ENCODE data around the gene TNRC6C. TPM values are rescaled to one million over a fixed set of nuclear protein-coding genes. Genes with fewer than 3 reads are reported as not detected.

Gene TNRC6C
- total and polyA plus RNA-seq, 10 donors, result 1.7 to 37.0 (median 18.3) TPM

GRCh38 chr17:78147315-78147998 is 189.0 kb downstream of the TNRC6C start:
- H3K27me3 ChIP-seq (replicated peaks in 1 of 7), result no peaks in the 10 kb centered on the region
- 30 to 64% (median 42%) methylated on average over 6 to 8 of the region's 8 CpGs for WGBS, 5 donors
- H3K4me1 ChIP-seq, result peaks cover 31 to 94% (median 70%) of the 10 kb centered on the region in 6 donors
- H3K36me3 ChIP-seq, result peaks cover 0 to 3% (median under 1%) of the 10 kb centered on the region in 6 donors
- H3K9me3 ChIP-seq, result no peaks in the 10 kb centered on the region
- peak overlapping the region; percentile 21 to 91 (median 78) for H3K27ac ChIP-seq
- TF ChIP-seq CTCF (IDR thresholded peaks at IDR 0.05 in 8 of 11, conservative IDR thresholded peaks at IDR 0.05 in 3 of 11), result no peak
- no peak for TF ChIP-seq POLR2A (IDR thresholded peaks at IDR 0.05)
- TF ChIP-seq POLR2AphosphoS5 (IDR thresholded peaks at IDR 0.05), result peak in 2 of 3 donors; percentile 49 to 62
- DNase-seq, result peak; percentile 86
- H3K4me3 ChIP-seq, result no peak overlapping the region
- intact Hi-C loops (cut with DNase I; ENCODE audit: low total_unique reads), result no loop called here

GRCh38 chr17:78148286-78149016 is 189.9 kb downstream of the TNRC6C start:
- WGBS, 5 donors, result 59 to 67% (median 64%) methylated on average over 14 of the region's 14 CpGs
- DNase-seq, result no peak
- Histone ChIP-seq H3K27me3 (replicated peaks in 1 of 7) (no peaks in the 10 kb centered on the region), H3K36me3 (no peaks in the 10 kb centered on the region), H3K9me3 (no peaks in the 10 kb centered on the region), H3K4me3 (no peak overlapping the region), H3K4me1 (peaks cover 31 to 93% (median 68%) of the 10 kb centered on the region in 6 donors), H3K27ac (peak overlapping the region in 6 of 8 donors; percentile 75 to 91 (median 80))
- TF ChIP-seq CTCF (IDR thresholded peaks at IDR 0.05 in 8 of 11, conservative IDR thresholded peaks at IDR 0.05 in 3 of 11) (no peak), POLR2A (IDR thresholded peaks at IDR 0.05) (no peak), POLR2AphosphoS5 (IDR thresholded peaks at IDR 0.05) (no peak)
- intact Hi-C loops (cut with DNase I; ENCODE audit: low total_unique reads), result no loop called here

GRCh38 chr17:78151514-78152008 is 193.1 kb downstream of the TNRC6C start:
- no peak for TF ChIP-seq POLR2AphosphoS5 (IDR thresholded peaks at IDR 0.05)
- TF ChIP-seq POLR2A (IDR thresholded peaks at IDR 0.05), result no peak
- no peak for TF ChIP-seq CTCF (IDR thresholded peaks at IDR 0.05 in 8 of 11, conservative IDR thresholded peaks at IDR 0.05 in 3 of 11)
- 58 to 73% (median 64%) methylated on average over 7 of the region's 7 CpGs for WGBS, 5 donors
- DNase-seq, result no peak
- peaks cover 5 to 89% (median 58%) of the 10 kb centered on the region in 6 donors for H3K4me1 ChIP-seq
- intact Hi-C loops (cut with DNase I; ENCODE audit: low total_unique reads), result no loop called here
- H3K9me3 ChIP-seq, result no peaks in the 10 kb centered on the region
- H3K27ac ChIP-seq, result peak overlapping the region in 1 of 8 donors; percentile 10
- no peak overlapping the region for H3K4me3 ChIP-seq
- H3K27me3 ChIP-seq (replicated peaks in 1 of 7), result no peaks in the 10 kb centered on the region
- no peaks in the 10 kb centered on the region for H3K36me3 ChIP-seq

Measured in spleen (tissue), 11 donors.